B cell (primary cell): Measurements from ENCODE around the gene COPZ1. TPM values are rescaled to one million over a fixed set of nuclear protein-coding genes. Genes with fewer than 3 reads are reported as not detected.
"Not testable (repeated sequence)": the region's sequence is repeated elsewhere in the genome, so short reads cannot be mapped to it uniquely, and the experiment has no call there.

ENCODE experiments used
- ATAC-seq: fragments of 200-7000 bp; cut with Tn5 transposase; one replicate; pipeline ENCODE4 v1.10.0; 2021; ENCODE audit warnings: low read depth, mild to moderate bottlenecking, moderate number of reproducible peaks, moderate library complexity
- CTCF ChIA-PET: fragments of 350-600 bp; sonication (Branson Sonifier 250); formaldehyde crosslinking; loops from one replicate; lab custom pipeline; 2021; ENCODE audit warnings: antibody characterized with exemption, inconsistent platforms; lab: Charles Lee
- POLR2A ChIA-PET: fragments of 350-600 bp; sonication (Branson Sonifier 250); formaldehyde crosslinking; loops from one replicate; lab custom pipeline; 2021; ENCODE audit warnings: antibody characterized with exemption; lab: Charles Lee
- DNase-seq: peaks from one replicate; pipeline ENCODE4 v3.0.0; 2013
- H2AFZ ChIP-seq: 2 replicates; pipeline ENCODE4 v1.6.1; 2012; ENCODE audit warnings: mild to moderate bottlenecking, low read depth, low read length; ENCODE audit not compliant: insufficient read depth, poor library complexity, severe bottlenecking
- H3K27ac ChIP-seq, 2 donors: 1 replicate in 1 of 2; 2 replicates in 1 of 2; pipeline ENCODE4 v1.5.1; 2012 to 2013; ENCODE audit warnings: low read length in 2 of 2, mild to moderate bottlenecking in 2 of 2, moderate library complexity in 1 of 2
- H3K27me3 ChIP-seq, 4 experiments: fragments of 200-600 bp in 1 of 4; sonication (generic) in 1 of 4; replicated peaks in 1 of 4; 1 replicate in 2 of 4; 2 replicates in 2 of 4; pipeline versions ENCODE4 v1.6.1 to v1.7.0; 2013 to 2016; ENCODE audit warnings: low read length in 3 of 4, mild to moderate bottlenecking in 2 of 4, mixed read lengths in 1 of 4, moderate library complexity in 1 of 4; ENCODE audit not compliant: insufficient read depth in 4 of 4, control insufficient read depth in 3 of 4; ENCODE audit errors: control extremely low read depth in 1 of 4
- H3K36me3 ChIP-seq, 2 experiments: replicated peaks in 1 of 2; 1 replicate in 1 of 2; 2 replicates in 1 of 2; pipeline versions ENCODE4 v1.6.1 to v1.7.1; 2013; ENCODE audit warnings: low read length in 1 of 2; ENCODE audit not compliant: insufficient read depth in 2 of 2, control insufficient read depth in 1 of 2; ENCODE audit errors: control extremely low read depth in 1 of 2, extremely low read depth in 1 of 2
- H3K4me1 ChIP-seq, 2 donors: fragments of 200-600 bp in 1 of 2; sonication (generic) in 1 of 2; 1 replicate in 1 of 2; 2 replicates in 1 of 2; pipeline versions ENCODE4 v1.5.1 to v1.6.1; 2013 to 2017; ENCODE audit warnings: low read length in 2 of 2; ENCODE audit not compliant: control insufficient read depth in 2 of 2, insufficient read depth in 2 of 2
- H3K4me2 ChIP-seq: replicated peaks from 2 replicates; pipeline ENCODE3; 2012; ENCODE audit warnings: mild to moderate bottlenecking, low read depth, low read length; ENCODE audit not compliant: poor library complexity, severe bottlenecking
- H3K4me3 ChIP-seq, 5 experiments: fragments of 200-600 bp in 1 of 5; sonication (generic) in 1 of 5; 1 replicate in 3 of 5; 2 replicates in 2 of 5; pipeline versions ENCODE4 v1.5.1 to v1.7.0; 2011 to 2016; ENCODE audit warnings: low read length in 4 of 5, mild to moderate bottlenecking in 4 of 5, low read depth in 2 of 5, control low read depth in 1 of 5, moderate library complexity in 1 of 5; ENCODE audit not compliant: insufficient read depth in 1 of 5; ENCODE audit errors: control extremely low read depth in 1 of 5, extremely low read depth in 1 of 5
- H3K79me2 ChIP-seq: fragments of 200-600 bp; sonication (generic); one replicate; pipeline ENCODE4 v1.6.0; 2016; ENCODE audit warnings: low read length; ENCODE audit not compliant: control insufficient read depth, insufficient read depth
- H3K9ac ChIP-seq: fragments of 200-600 bp; sonication (generic); 2 replicates; pipeline ENCODE4 v1.6.1; 2017; ENCODE audit warnings: mild to moderate bottlenecking, low read length, moderate library complexity
- H3K9me3 ChIP-seq, 3 donors: one replicate each; pipeline versions ENCODE4 v1.6.1 to v1.7.1; 2013; ENCODE audit warnings: low read length in 2 of 3; ENCODE audit not compliant: control insufficient read depth in 2 of 3, insufficient read depth in 1 of 3; ENCODE audit errors: control extremely low read depth in 1 of 3
- H4K20me1 ChIP-seq: 2 replicates; pipeline ENCODE4 v1.6.0; 2012; ENCODE audit warnings: mild to moderate bottlenecking, low read length; ENCODE audit not compliant: insufficient read depth, control insufficient read depth, poor library complexity, severe bottlenecking
- H3K27ac Mint-ChIP-seq: one replicate; pipeline ENCODE4 v1.8.0; 2021; ENCODE audit warnings: mixed read lengths
- H3K27me3 Mint-ChIP-seq: one replicate; pipeline ENCODE4 v1.8.0; 2021; ENCODE audit warnings: mixed read lengths
- H3K4me1 Mint-ChIP-seq: one replicate; pipeline ENCODE4 v1.8.0; 2021; ENCODE audit warnings: mixed read lengths
- H3K4me3 Mint-ChIP-seq: one replicate; pipeline ENCODE4 v1.8.0; 2021; ENCODE audit warnings: mixed read lengths
- H3K9me3 Mint-ChIP-seq: one replicate; pipeline ENCODE4 v1.8.0; 2022; ENCODE audit warnings: mixed read lengths; ENCODE audit not compliant: insufficient read depth
- EZH2 ChIP-seq: IDR thresholded peaks from 2 replicates; pipeline ENCODE4 v1.6.1; 2012; ENCODE audit warnings: borderline replicate concordance, low read depth, mild to moderate bottlenecking, moderate library complexity, low read length; ENCODE audit not compliant: insufficient read depth, poor library complexity, severe bottlenecking
- WGBS: methylation state at CpG from one replicate; pipeline ENCODE4 v1.1.5; 2013; ENCODE audit warnings: missing lambda C conversion rate; ENCODE audit not compliant: insufficient coverage; 5-methylcytosine and 5-hydroxymethylcytosine counted together
- intact Hi-C: fragments of 100-400 bp; cut with micrococcal nuclease; formaldehyde crosslinking; loops from one replicate; pipeline ENCODE4 v1.10.0; 2022
- polyA plus RNA-seq: library from polyadenylated mRNA; depleted of rRNA; stranded (reverse); fragments of >200 nt; gene quantifications from 2 replicates; pipeline ENCODE4 v1.2.3, GENCODE V29; 2012
- total RNA-seq, 2 donors: library from RNA; stranded (reverse); fragments of 120-200 nt in 1 of 2; gene quantifications; 1 replicate in 1 of 2; 2 replicates in 1 of 2; pipeline versions ENCODE4 v1.2.3 to v1.2.4, GENCODE V29; 2013 to 2022
- TF ChIP-seq, protein P1 (sequence below): fragments of 200-600 bp; IDR thresholded peaks from one replicate; pipeline ENCODE4 v1.8.0; 2022; ENCODE audit warnings: antibody characterized with exemption, mild to moderate bottlenecking

Gene COPZ1
- total and polyA plus RNA-seq, 2 donors (not counting 1 experiment from before 2014, with no cell fraction given) = 54.9 to 72.1 TPM

DNA sequence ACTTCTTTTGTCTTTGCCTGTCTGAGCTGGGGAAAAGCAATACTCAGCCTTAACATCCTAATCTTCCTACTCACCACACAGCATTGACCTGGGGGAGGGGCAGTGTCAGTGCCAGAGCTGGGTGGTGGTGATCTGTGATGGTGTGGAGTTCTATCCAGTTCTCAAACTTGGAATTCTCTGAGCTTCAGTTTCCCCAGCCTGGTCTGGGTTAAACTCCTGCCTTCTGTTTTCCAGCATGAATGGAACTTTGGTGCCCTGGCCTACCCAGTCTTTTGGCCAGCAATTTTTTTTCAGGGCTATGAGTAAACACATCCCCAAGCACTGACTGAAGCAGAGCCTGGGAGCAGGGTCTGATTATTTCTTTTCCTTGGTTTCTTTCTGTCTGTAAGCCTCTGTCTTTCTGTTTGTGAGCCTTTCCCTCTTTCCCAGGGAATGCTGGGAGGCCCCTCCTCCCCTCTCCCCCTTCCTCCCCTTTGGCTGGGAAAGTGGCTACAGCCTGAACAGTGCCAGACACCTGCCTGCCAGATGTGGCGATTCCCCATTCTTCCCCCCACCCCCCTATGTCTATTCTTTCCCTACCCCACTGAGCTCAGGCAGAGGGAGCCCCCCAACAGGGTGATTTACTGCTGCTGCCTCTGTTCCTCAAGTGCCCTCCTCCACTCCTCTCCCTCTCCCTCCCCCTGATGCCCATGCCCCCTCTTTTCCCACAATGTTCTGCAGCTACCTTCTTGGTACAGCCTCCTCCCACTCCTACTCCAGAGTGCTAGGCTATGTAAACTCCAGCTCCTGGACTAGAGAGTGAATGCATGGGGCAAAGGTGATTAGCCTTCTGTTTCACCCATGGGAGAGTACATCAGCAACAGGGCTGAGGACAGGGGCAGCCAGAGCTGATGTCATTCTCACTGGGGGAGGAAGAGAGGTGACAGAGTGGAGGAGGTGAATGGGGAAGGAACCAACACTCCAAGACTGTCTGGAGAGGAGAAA, 28.3 kb downstream of the COPZ1 start:
- H3K4me3 Mint-ChIP-seq = no peak overlapping the region
- no peak overlapping the region for H3K27ac Mint-ChIP-seq
- CTCF ChIA-PET = interaction anchor here (1.0 to 3.4 kb wide), 2 partner anchors 7 to 11 kb away, joined by 3 to 9 read pairs; no protein-coding TSS in a partner anchor
- Histone ChIP-seq H3K4me3 (no peak overlapping the region), H3K36me3 (peaks cover 0 to 27% of the 10 kb centered on the region in 2 experiments), H3K9ac (no peak overlapping the region), H3K27ac (no peak overlapping the region), H4K20me1 (no peaks in the 10 kb centered on the region), H3K9me3 (no peaks in the 10 kb centered on the region), H3K4me2 (no peak overlapping the region), H3K79me2 (no peaks in the 10 kb centered on the region), H3K27me3 (no peaks in the 10 kb centered on the region), H3K4me1 (peaks cover 6 to 9% of the 10 kb centered on the region in 2 donors), H2AFZ (no peak overlapping the region)
- POLR2A ChIA-PET = interaction anchor here (0.6 to 0.7 kb wide), 2 partner anchors 10 to 122 kb away, joined by 4 to 8 read pairs; no protein-coding TSS in a partner anchor
- H3K4me1 Mint-ChIP-seq = peaks cover 8% of the 10 kb centered on the region
- WGBS = 75% methylated on average over 1 of the region's 1 CpG
- H3K27me3 Mint-ChIP-seq = no peaks in the 10 kb centered on the region
- ATAC-seq (no peak), DNase-seq (no peak)
- intact Hi-C loops = no loop called here
- TF ChIP-seq EZH2 = no peak
- TF ChIP-seq, protein P1, sequence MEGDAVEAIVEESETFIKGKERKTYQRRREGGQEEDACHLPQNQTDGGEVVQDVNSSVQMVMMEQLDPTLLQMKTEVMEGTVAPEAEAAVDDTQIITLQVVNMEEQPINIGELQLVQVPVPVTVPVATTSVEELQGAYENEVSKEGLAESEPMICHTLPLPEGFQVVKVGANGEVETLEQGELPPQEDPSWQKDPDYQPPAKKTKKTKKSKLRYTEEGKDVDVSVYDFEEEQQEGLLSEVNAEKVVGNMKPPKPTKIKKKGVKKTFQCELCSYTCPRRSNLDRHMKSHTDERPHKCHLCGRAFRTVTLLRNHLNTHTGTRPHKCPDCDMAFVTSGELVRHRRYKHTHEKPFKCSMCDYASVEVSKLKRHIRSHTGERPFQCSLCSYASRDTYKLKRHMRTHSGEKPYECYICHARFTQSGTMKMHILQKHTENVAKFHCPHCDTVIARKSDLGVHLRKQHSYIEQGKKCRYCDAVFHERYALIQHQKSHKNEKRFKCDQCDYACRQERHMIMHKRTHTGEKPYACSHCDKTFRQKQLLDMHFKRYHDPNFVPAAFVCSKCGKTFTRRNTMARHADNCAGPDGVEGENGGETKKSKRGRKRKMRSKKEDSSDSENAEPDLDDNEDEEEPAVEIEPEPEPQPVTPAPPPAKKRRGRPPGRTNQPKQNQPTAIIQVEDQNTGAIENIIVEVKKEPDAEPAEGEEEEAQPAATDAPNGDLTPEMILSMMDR = no peak
- H3K9me3 Mint-ChIP-seq = no peaks in the 10 kb centered on the region

DNA sequence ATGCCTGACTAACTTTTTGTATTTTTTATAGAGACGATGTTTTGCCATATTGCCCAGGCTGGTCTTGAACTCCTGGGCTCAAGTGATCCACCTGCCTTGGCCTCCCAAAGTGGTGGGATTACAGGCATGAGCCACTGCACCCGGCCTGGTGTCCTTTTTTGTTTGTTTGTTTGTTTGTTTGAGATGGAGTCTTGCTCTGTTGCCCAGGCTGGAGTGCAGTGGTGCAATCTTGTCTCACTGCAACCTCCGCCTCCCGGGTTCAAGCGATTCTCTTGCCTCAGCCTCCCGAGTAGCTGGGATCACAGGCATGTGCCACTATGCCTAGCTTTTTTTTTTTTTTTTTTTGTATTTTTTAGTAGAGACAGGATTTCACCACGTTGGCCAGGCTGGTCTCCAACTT, 29.3 kb downstream of the COPZ1 start:
- H3K27ac Mint-ChIP-seq, POLR2A ChIA-PET, H3K4me1 Mint-ChIP-seq, ATAC-seq, H3K9me3 Mint-ChIP-seq, DNase-seq, H3K9ac ChIP-seq, H3K4me3 ChIP-seq, H3K27me3 ChIP-seq, H3K27me3 Mint-ChIP-seq, H3K4me3 Mint-ChIP-seq, H3K27ac ChIP-seq, H4K20me1 ChIP-seq, intact Hi-C loops, H3K9me3 ChIP-seq, CTCF ChIA-PET, H3K79me2 ChIP-seq, H2AFZ ChIP-seq, H3K4me2 ChIP-seq: not testable (repeated sequence)
- H3K4me1 ChIP-seq = peaks cover 11 to 15% of the 10 kb centered on the region in 2 donors
- 87% methylated on average over 2 of the region's 7 CpGs for whole genome bisulfite sequencing
- H3K36me3 ChIP-seq = peaks cover 0 to 18% of the 10 kb centered on the region in 2 experiments
